T-helper 2 cell (primary cell): ENCODE measurements around the gene FRMPD1.

Source experiments
- DNase-seq, 5 experiments: peaks; one replicate each; pipeline versions ENCODE4 v3.0.0 to v3.0.0-alpha.2; 2012 to 2022

FRMPD1 gene

GRCh38 chr9:37784616-37785483 is 134.1 kb downstream of the FRMPD1 start, which contains the start of gene EXOSC3:
EXOSC3 (minus strand) TSS chr9:37785064; CDS start chr9:37785044, 20 bp downstream.
- DNase-seq = peak; percentile 65 to 93 (median 77)

GRCh38 chr9:37787059-37787458 is 136.3 kb downstream of the FRMPD1 start:
- no peak for DNase-seq

GRCh38 chr9:37788332-37788731 is 137.6 kb downstream of the FRMPD1 start:
- DNase-seq = no peak

- DNase-seq = no peak
Measured at GRCh38 chr9:37790096-37790495, 139.3 kb downstream of the FRMPD1 start.

- DNase-seq = no peak
Measured at GRCh38 chr9:37792122-37792521, 141.4 kb downstream of the FRMPD1 start.

- DNase-seq = no peak
Measured at GRCh38 chr9:37796232-37796631, 145.5 kb downstream of the FRMPD1 start.
